H9 (cell line): ENCODE data around the gene MAPK8IP1. TPM values are rescaled to one million over a fixed set of nuclear protein-coding genes. Genes with fewer than 3 reads are reported as not detected.
A peak's percentile ranks its signal among the peaks of the same experiment; 100 is the strongest.

ENCODE experiments used
- DNase-seq: peaks from one replicate; pipeline ENCODE4 v3.0.0-alpha.2; 2017
- H2AFZ ChIP-seq: one replicate; pipeline ENCODE4 v1.6.1; 2013; ENCODE audit warnings: mild to moderate bottlenecking, low read length, control low read depth, moderate library complexity
- H2AK5ac ChIP-seq: 2 replicates; pipeline ENCODE4 v1.6.1; 2013; ENCODE audit warnings: low read length, control low read depth, mixed read lengths; ENCODE audit not compliant: insufficient read length
- H2BK120ac ChIP-seq: one replicate; pipeline ENCODE4 v1.6.1; 2013; ENCODE audit warnings: low read depth, mild to moderate bottlenecking, low read length, control low read depth, inconsistent platforms; ENCODE audit not compliant: poor library complexity, severe bottlenecking
- H2BK12ac ChIP-seq: 2 replicates; pipeline ENCODE4 v1.6.1; 2013; ENCODE audit warnings: low read length, control low read depth, mixed read lengths, low read depth; ENCODE audit not compliant: insufficient read length
- H2BK15ac ChIP-seq: 2 replicates; pipeline ENCODE4 v1.6.1; 2013; ENCODE audit warnings: low read depth, low read length, control low read depth
- H2BK20ac ChIP-seq: one replicate; pipeline ENCODE4 v1.6.1; 2013; ENCODE audit warnings: low read depth, mild to moderate bottlenecking, low read length, control low read depth, inconsistent platforms; ENCODE audit not compliant: poor library complexity, severe bottlenecking
- H2BK5ac ChIP-seq: 2 replicates; pipeline ENCODE4 v1.6.1; 2013; ENCODE audit warnings: low read length, control low read depth, mixed read lengths; ENCODE audit not compliant: insufficient read length
- H3K14ac ChIP-seq: 2 replicates; pipeline ENCODE4 v1.6.1; 2013; ENCODE audit warnings: low read length, control low read depth; ENCODE audit not compliant: insufficient read depth
- H3K18ac ChIP-seq: 2 replicates; pipeline ENCODE4 v1.6.1; 2013; ENCODE audit warnings: low read depth, mild to moderate bottlenecking, mixed read lengths, low read length, control low read depth; ENCODE audit not compliant: insufficient read length
- H3K23ac ChIP-seq: 2 replicates; pipeline ENCODE4 v1.6.1; 2013; ENCODE audit warnings: low read length, control low read depth, mixed read lengths, low read depth; ENCODE audit not compliant: insufficient read length
- H3K23me2 ChIP-seq: 2 replicates; pipeline ENCODE4 v1.6.1; 2013; ENCODE audit warnings: low read depth, mild to moderate bottlenecking, mixed read lengths, low read length, control low read depth; ENCODE audit not compliant: insufficient read length, poor library complexity, severe bottlenecking
- H3K27ac ChIP-seq: 2 replicates; pipeline ENCODE4 v1.5.1; 2013; ENCODE audit warnings: low read length, control low read depth, mixed read lengths, low read depth; ENCODE audit not compliant: insufficient read length
- H3K27me3 ChIP-seq: 2 replicates; pipeline ENCODE4 v1.6.1; 2013; ENCODE audit warnings: low read length, control low read depth, inconsistent platforms; ENCODE audit not compliant: insufficient read depth
- H3K4ac ChIP-seq: 2 replicates; pipeline ENCODE4 v1.6.1; 2013; ENCODE audit warnings: low read depth, mild to moderate bottlenecking, control low read depth, inconsistent platforms, low read length, moderate library complexity
- H3K4me1 ChIP-seq: 2 replicates; pipeline ENCODE4 v1.6.1; 2013; ENCODE audit warnings: low read length, control low read depth, inconsistent platforms; ENCODE audit not compliant: insufficient read depth
- H3K4me2 ChIP-seq: 2 replicates; pipeline ENCODE4 v1.6.1; 2013; ENCODE audit warnings: low read length, control low read depth, mixed read lengths; ENCODE audit not compliant: insufficient read length, insufficient read depth
- H3K56ac ChIP-seq: 2 replicates; pipeline ENCODE4 v1.6.1; 2013; ENCODE audit warnings: low read depth, mild to moderate bottlenecking, mixed read lengths, low read length, control low read depth; ENCODE audit not compliant: insufficient read length
- H3K79me1 ChIP-seq: 2 replicates; pipeline ENCODE4 v1.6.1; 2013; ENCODE audit warnings: low read depth, mild to moderate bottlenecking, moderate library complexity, low read length, control low read depth, inconsistent platforms; ENCODE audit not compliant: insufficient read depth, poor library complexity, severe bottlenecking
- H3K79me2 ChIP-seq: 2 replicates; pipeline ENCODE4 v1.6.1; 2013; ENCODE audit warnings: low read length, control low read depth, inconsistent platforms; ENCODE audit not compliant: insufficient read depth
- H3K9ac ChIP-seq: 2 replicates; pipeline ENCODE4 v1.6.1; 2013; ENCODE audit warnings: low read length, control low read depth, mixed read lengths; ENCODE audit not compliant: insufficient read length; ENCODE audit errors: extremely low read depth
- H3K9me3 ChIP-seq: one replicate; pipeline ENCODE4 v1.6.1; 2013; ENCODE audit warnings: low read depth, low read length, inconsistent platforms; ENCODE audit not compliant: control insufficient read depth
- H3T11ph ChIP-seq: one replicate; pipeline ENCODE4 v1.6.1; 2013; ENCODE audit warnings: mild to moderate bottlenecking, low read length, control low read depth, inconsistent platforms
- H4K20me1 ChIP-seq: one replicate; pipeline ENCODE4 v1.6.1; 2013; ENCODE audit not compliant: control insufficient read depth, insufficient read length, insufficient read depth
- H4K5ac ChIP-seq: 2 replicates; pipeline ENCODE4 v1.6.1; 2013; ENCODE audit warnings: low read depth, mild to moderate bottlenecking, mixed read lengths, low read length, control low read depth; ENCODE audit not compliant: insufficient read length
- H4K8ac ChIP-seq: replicated peaks from 2 replicates; pipeline ENCODE4 v1.6.1; 2013; ENCODE audit warnings: low read length, control low read depth, mixed read lengths, low read depth; ENCODE audit not compliant: insufficient read length
- H4K91ac ChIP-seq: 2 replicates; pipeline ENCODE4 v1.6.1; 2013; ENCODE audit warnings: low read depth, mild to moderate bottlenecking, moderate library complexity, mixed read lengths, low read length, control low read depth; ENCODE audit not compliant: insufficient read length
- H3K27ac Mint-ChIP-seq, 3 experiments: 2 replicates in 2 of 3; 3 replicates in 1 of 3; pipeline ENCODE4 v1.8.0; 2020 to 2021; ENCODE audit warnings: mixed read lengths in 3 of 3, mild to moderate bottlenecking in 1 of 3, moderate library complexity in 1 of 3
- H3K27me3 Mint-ChIP-seq: 2 replicates; pipeline ENCODE4 v1.8.0; 2021; ENCODE audit warnings: low read depth, mild to moderate bottlenecking, moderate library complexity, mixed read lengths
- H3K36me3 Mint-ChIP-seq, 3 experiments: 2 replicates in 2 of 3; 3 replicates in 1 of 3; pipeline ENCODE4 v1.8.0; 2020 to 2021; ENCODE audit warnings: low read depth in 3 of 3, mixed read lengths in 3 of 3; ENCODE audit not compliant: insufficient read depth in 1 of 3
- H3K4me1 Mint-ChIP-seq, 2 experiments: 2 replicates each; pipeline ENCODE4 v1.8.0; 2020; ENCODE audit warnings: mixed read lengths in 2 of 2
- H3K4me3 Mint-ChIP-seq, 2 experiments: 2 replicates in 1 of 2; 3 replicates in 1 of 2; pipeline ENCODE4 v1.8.0; 2020 to 2021; ENCODE audit warnings: mild to moderate bottlenecking in 2 of 2, mixed read lengths in 2 of 2, moderate library complexity in 1 of 2
- H3K9me3 Mint-ChIP-seq, 2 experiments: 2 replicates in 1 of 2; 3 replicates in 1 of 2; pipeline ENCODE4 v1.8.0; 2020; ENCODE audit warnings: mild to moderate bottlenecking in 2 of 2, mixed read lengths in 2 of 2, moderate library complexity in 1 of 2
- WGBS: extraction: QIAGEN DNeasy Blood & Tissue Kit; methylation state at CpG from one replicate; pipeline ENCODE4 v1.1.7; 2013; ENCODE audit warnings: missing lambda C conversion rate, low lambda C conversion rate, mixed read lengths; ENCODE audit not compliant: insufficient read length; ENCODE audit errors: extremely low coverage; 5-methylcytosine and 5-hydroxymethylcytosine counted together
- total RNA-seq: library from RNA; stranded (reverse); gene quantifications from 2 replicates; pipeline ENCODE4 v1.2.1, GENCODE V29; 2021
- TF ChIP-seq, protein P1 (sequence below): fragments of 200-600 bp; sonication (generic); conservative IDR thresholded peaks from 3 replicates; pipeline ENCODE4 v1.8.0; 2021; ENCODE audit warnings: antibody characterized with exemption, mild to moderate bottlenecking

Gene MAPK8IP1
- total RNA-seq, 1 experiment from 2014 or later: 30.2 TPM

GRCh38 chr11:45858751-45859398 lies 26.6 kb upstream of the MAPK8IP1 start:
- H3K18ac ChIP-seq: no peak overlapping the region
- H3K9me3 Mint-ChIP-seq: no peaks in the 10 kb centered on the region

More at GRCh38 chr11:45858751-45859398, 26.6 kb upstream of the MAPK8IP1 start:
- Histone ChIP-seq H2BK20ac (no peak overlapping the region), H2BK5ac (no peak overlapping the region), H2AFZ (no peak overlapping the region), H3K23me2 (no peaks in the 10 kb centered on the region), H2BK12ac (no peak overlapping the region), H3K9ac (no peak overlapping the region), H3K23ac (no peak overlapping the region), H4K5ac (no peak overlapping the region), H3K9me3 (no peaks in the 10 kb centered on the region), H2BK120ac (no peak overlapping the region), H3K14ac (no peak overlapping the region), H2BK15ac (no peak overlapping the region), H2AK5ac (no peak overlapping the region), H4K91ac (no peak overlapping the region), H4K8ac (no peak overlapping the region), H3K79me2 (no peaks in the 10 kb centered on the region; the same call in 1 of the 2 replicates), H3K56ac (no peak overlapping the region), H3K27ac (no peak overlapping the region), H3T11ph (no peak overlapping the region), H3K4me2 (no peak overlapping the region), H3K27me3 (no peaks in the 10 kb centered on the region), H3K4me1 (peaks cover 4% of the 10 kb centered on the region), H4K20me1 (no peaks in the 10 kb centered on the region), H3K79me1 (no peaks in the 10 kb centered on the region), H3K4ac (no peak overlapping the region)
- WGBS: no CpG with 5 or more reads among the region's 5 CpGs
- H3K27ac Mint-ChIP-seq: peak overlapping the region in 1 of 3 experiments; percentile 20; a peak in 2 of 7 replicates
- peaks cover 8 to 49% (median 48%) of the 10 kb centered on the region in 3 experiments; a peak in 6 of 7 replicates for H3K36me3 Mint-ChIP-seq
- TF ChIP-seq, protein P1, sequence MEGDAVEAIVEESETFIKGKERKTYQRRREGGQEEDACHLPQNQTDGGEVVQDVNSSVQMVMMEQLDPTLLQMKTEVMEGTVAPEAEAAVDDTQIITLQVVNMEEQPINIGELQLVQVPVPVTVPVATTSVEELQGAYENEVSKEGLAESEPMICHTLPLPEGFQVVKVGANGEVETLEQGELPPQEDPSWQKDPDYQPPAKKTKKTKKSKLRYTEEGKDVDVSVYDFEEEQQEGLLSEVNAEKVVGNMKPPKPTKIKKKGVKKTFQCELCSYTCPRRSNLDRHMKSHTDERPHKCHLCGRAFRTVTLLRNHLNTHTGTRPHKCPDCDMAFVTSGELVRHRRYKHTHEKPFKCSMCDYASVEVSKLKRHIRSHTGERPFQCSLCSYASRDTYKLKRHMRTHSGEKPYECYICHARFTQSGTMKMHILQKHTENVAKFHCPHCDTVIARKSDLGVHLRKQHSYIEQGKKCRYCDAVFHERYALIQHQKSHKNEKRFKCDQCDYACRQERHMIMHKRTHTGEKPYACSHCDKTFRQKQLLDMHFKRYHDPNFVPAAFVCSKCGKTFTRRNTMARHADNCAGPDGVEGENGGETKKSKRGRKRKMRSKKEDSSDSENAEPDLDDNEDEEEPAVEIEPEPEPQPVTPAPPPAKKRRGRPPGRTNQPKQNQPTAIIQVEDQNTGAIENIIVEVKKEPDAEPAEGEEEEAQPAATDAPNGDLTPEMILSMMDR: no peak
- no peaks in the 10 kb centered on the region for H3K27me3 Mint-ChIP-seq
- DNase-seq: no peak
- H3K4me1 Mint-ChIP-seq: peaks cover 21 to 42% of the 10 kb centered on the region in 2 experiments
- peak overlapping the region in 1 of 2 experiments; percentile 44; a peak in 2 of 5 replicates for H3K4me3 Mint-ChIP-seq
